DOHH2 (cell line): ENCODE results near the gene EIF2S3.

ENCODE experiments used
- H3F3A ChIP-seq: fragments of 200-600 bp; sonication (generic), shearing (Covaris generic); 2 replicates; pipeline ENCODE4 v1.6.0; 2016; ENCODE audit warnings: antibody characterized with exemption, mild to moderate bottlenecking; ENCODE audit not compliant: control insufficient read depth, insufficient read depth
- H3K27ac ChIP-seq: fragments of 200-600 bp; sonication (generic); 2 replicates; pipeline ENCODE4 v1.5.1; 2014; ENCODE audit warnings: low read depth, mild to moderate bottlenecking, low read length, moderate library complexity
- H3K27me3 ChIP-seq: fragments of 200-600 bp; sonication (generic); 2 replicates; pipeline ENCODE4 v1.6.1; 2014; ENCODE audit warnings: mild to moderate bottlenecking, low read length, mixed read lengths; ENCODE audit not compliant: control insufficient read depth
- H3K36me3 ChIP-seq: fragments of 200-600 bp; sonication (generic); 2 replicates; pipeline ENCODE4 v1.6.1; 2014; ENCODE audit warnings: mild to moderate bottlenecking, low read length, moderate library complexity, mixed read lengths; ENCODE audit not compliant: control insufficient read depth
- H3K4me1 ChIP-seq: fragments of 200-600 bp; sonication (generic); 2 replicates; pipeline ENCODE4 v1.6.1; 2014; ENCODE audit warnings: mild to moderate bottlenecking, low read length, mixed read lengths; ENCODE audit not compliant: control insufficient read depth
- H3K4me2 ChIP-seq: fragments of 200-600 bp; sonication (generic); 2 replicates; pipeline ENCODE4 v1.6.0; 2014; ENCODE audit warnings: mild to moderate bottlenecking, low read length, moderate library complexity
- H3K4me3 ChIP-seq: fragments of 200-600 bp; sonication (generic); 2 replicates; pipeline ENCODE4 v1.5.1; 2014; ENCODE audit warnings: mild to moderate bottlenecking, low read length, mixed read lengths
- H3K79me2 ChIP-seq: fragments of 200-600 bp; sonication (generic); 2 replicates; pipeline ENCODE4 v1.6.1; 2014; ENCODE audit warnings: mild to moderate bottlenecking, low read length, mixed read lengths; ENCODE audit not compliant: control insufficient read depth
- H3K9me2 ChIP-seq: fragments of 200-600 bp; sonication (generic); replicated peaks from 2 replicates; pipeline ENCODE4 v1.6.1; 2014; ENCODE audit warnings: mild to moderate bottlenecking, low read length, mixed read lengths; ENCODE audit not compliant: control insufficient read depth
- H3K9me3 ChIP-seq: fragments of 200-600 bp; sonication (generic); 2 replicates; pipeline ENCODE4 v1.6.1; 2014; ENCODE audit warnings: antibody characterized with exemption, low read length, mixed read lengths; ENCODE audit not compliant: control insufficient read depth, insufficient read depth
- H4K20me1 ChIP-seq: fragments of 200-600 bp; sonication (generic); 2 replicates; pipeline ENCODE4 v1.6.0; 2014; ENCODE audit warnings: low read depth, mild to moderate bottlenecking, antibody characterized with exemption, low read length, moderate library complexity; ENCODE audit not compliant: control insufficient read depth, insufficient read depth
- CTCF ChIP-seq: fragments of 200-600 bp; sonication (generic); IDR thresholded peaks from one replicate; pipeline ENCODE4 v1.5.1; 2014; ENCODE audit warnings: antibody characterized with exemption, mild to moderate bottlenecking, low read depth, low read length; ENCODE audit not compliant: poor library complexity, severe bottlenecking
- EZH2phosphoT487 ChIP-seq: fragments of 200-600 bp; sonication (generic); IDR thresholded peaks from 2 replicates; pipeline ENCODE4 v1.6.1; 2017; ENCODE audit warnings: borderline replicate concordance, mild to moderate bottlenecking, antibody characterized with exemption, low read length, moderate library complexity, mixed read lengths

EIF2S3 gene

GRCh38 chrX:24054182-24055042, at the start of gene EIF2S3:
Gene EIF2S3 (plus strand): TSS chrX:24054956. CDS start chrX:24054969, 13 bp downstream.
- H3K79me2 ChIP-seq: peaks cover 9% of the 10 kb centered on the region
- no peak within 1 kb of the TSS; the same call in 1 of the 2 replicates for H3K27ac ChIP-seq
- TF ChIP-seq CTCF (peak; percentile 70), EZH2phosphoT487 (no peak)
- no peaks in the 10 kb centered on the region for H3K4me1 ChIP-seq
- peaks cover 20% of the 10 kb centered on the region for H3K36me3 ChIP-seq
- H3K9me3 ChIP-seq: no peaks in the 10 kb centered on the region
- H3K4me3 ChIP-seq: no peak within 1 kb of the TSS
- no peaks in the 10 kb centered on the region for H3F3A ChIP-seq
- peak within 1 kb of the TSS; percentile 63; the same call in 1 of the 2 replicates for H3K4me2 ChIP-seq
- H4K20me1 ChIP-seq: peaks cover 4% of the 10 kb centered on the region; the same call in 1 of the 2 replicates
- no peaks in the 10 kb centered on the region for H3K9me2 ChIP-seq
- H3K27me3 ChIP-seq: no peaks in the 10 kb centered on the region

- H3K36me3 ChIP-seq: peaks cover 35% of the 10 kb centered on the region
- H3K4me1 ChIP-seq: peaks cover 19% of the 10 kb centered on the region
- H3K27ac ChIP-seq: no peak overlapping the region
- H3K27me3 ChIP-seq: no peaks in the 10 kb centered on the region
- H3K4me2 ChIP-seq: no peak overlapping the region
- H4K20me1 ChIP-seq: no peaks in the 10 kb centered on the region
- peaks cover 90% of the 10 kb centered on the region for H3K79me2 ChIP-seq
- no peak overlapping the region for H3K4me3 ChIP-seq
- H3F3A ChIP-seq: no peaks in the 10 kb centered on the region
- TF ChIP-seq EZH2phosphoT487: no peak
- no peak for TF ChIP-seq CTCF
- H3K9me2 ChIP-seq: no peaks in the 10 kb centered on the region
- H3K9me3 ChIP-seq: no peaks in the 10 kb centered on the region
Measured at GRCh38 chrX:24005028-24005427, 49.7 kb upstream of the EIF2S3 start.

GRCh38 chrX:24005867-24006266, 48.9 kb upstream of the EIF2S3 start:
- no peaks in the 10 kb centered on the region for H4K20me1 ChIP-seq
- H3K4me2 ChIP-seq: no peak overlapping the region
- no peaks in the 10 kb centered on the region for H3F3A ChIP-seq
- no peak overlapping the region for H3K27ac ChIP-seq
- no peak overlapping the region for H3K4me3 ChIP-seq
- peaks cover 91% of the 10 kb centered on the region for H3K79me2 ChIP-seq
- peaks cover 19% of the 10 kb centered on the region for H3K4me1 ChIP-seq
- H3K9me3 ChIP-seq: no peaks in the 10 kb centered on the region
- peaks cover 34% of the 10 kb centered on the region for H3K36me3 ChIP-seq
- TF ChIP-seq EZH2phosphoT487 (no peak), CTCF (no peak)
- H3K27me3 ChIP-seq: no peaks in the 10 kb centered on the region
- no peaks in the 10 kb centered on the region for H3K9me2 ChIP-seq
